GM18511 (cell line): ENCODE data around the gene PPP1R3G.
"Not testable (repeated sequence)": the region's sequence is repeated elsewhere in the genome, so short reads cannot be mapped to it uniquely, and the experiment has no call there.

Experiments
- ATAC-seq: cut with Tn5 transposase; IDR thresholded peaks from one replicate; pipeline ENCODE4 v1.9.1; 2021; ENCODE audit warnings: mild to moderate bottlenecking, moderate library complexity; ENCODE audit not compliant: unreplicated experiment

PPP1R3G gene

DNA sequence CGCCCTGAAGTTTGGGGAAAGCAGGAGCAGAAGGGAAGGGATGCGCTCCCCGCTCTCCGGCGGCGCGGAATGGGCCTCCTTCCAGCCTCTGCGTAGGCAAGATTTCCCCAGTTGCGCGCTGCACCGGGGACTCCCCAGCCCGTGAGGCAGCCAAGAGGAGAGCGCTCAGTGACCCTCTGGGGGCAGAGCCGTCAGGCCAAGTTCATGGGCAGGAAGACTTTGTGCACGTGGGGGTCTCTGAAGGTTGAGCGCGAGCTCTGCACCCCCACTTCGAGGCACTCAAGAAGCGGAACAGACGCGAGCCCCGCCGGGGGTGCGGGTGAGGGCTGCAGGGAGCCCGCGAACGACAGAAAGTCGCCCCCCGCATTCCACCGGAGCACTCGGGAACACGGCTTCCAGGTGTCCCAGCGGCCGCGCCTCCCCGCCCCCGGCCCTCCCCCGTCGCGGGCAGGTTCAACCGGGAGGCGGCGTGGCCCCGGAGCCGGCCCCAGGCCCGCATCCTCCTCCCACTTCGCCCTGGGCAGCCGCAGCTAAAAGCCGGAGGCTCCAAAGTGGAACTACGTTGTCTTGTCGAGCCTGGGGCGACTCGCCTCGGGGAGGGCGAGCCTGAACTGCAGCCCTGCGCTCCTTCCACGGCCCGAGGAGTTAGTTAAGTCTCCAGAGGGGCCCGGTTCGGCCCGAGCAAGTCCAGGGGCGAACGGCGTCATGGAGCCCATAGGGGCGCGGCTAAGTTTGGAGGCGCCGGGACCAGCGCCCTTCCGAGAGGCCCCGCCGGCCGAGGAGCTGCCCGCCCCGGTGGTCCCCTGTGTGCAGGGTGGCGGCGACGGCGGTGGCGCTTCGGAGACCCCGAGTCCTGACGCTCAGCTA lies at the start of gene PPP1R3G:
Gene PPP1R3G, plus strand, starts transcription at position 561 of the 867 bp plus-strand sequence. Its CDS starts 145 bp downstream, at position 706.
- peak; percentile 61 for ATAC-seq

DNA sequence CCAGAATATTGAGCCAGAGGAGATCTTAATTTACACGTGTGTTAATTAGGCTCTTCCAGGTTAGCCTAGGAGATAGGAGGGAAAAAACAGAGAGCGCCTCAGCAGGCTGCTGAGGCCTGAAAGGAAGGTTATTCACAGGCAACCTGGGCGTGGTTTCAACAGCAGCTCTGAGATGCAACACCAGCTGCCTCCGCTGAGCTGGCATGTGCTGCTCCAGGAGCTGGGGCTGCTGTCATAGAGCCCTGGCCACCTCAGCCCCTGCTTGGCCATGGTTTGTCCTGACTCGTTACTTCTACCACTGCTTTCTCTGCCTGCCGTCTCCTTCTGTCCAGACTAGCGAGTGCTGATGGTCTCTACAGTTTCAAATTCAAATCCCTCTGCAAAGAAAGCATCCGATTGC lies 48.9 kb upstream of the PPP1R3G start:
- no peak for ATAC-seq

DNA sequence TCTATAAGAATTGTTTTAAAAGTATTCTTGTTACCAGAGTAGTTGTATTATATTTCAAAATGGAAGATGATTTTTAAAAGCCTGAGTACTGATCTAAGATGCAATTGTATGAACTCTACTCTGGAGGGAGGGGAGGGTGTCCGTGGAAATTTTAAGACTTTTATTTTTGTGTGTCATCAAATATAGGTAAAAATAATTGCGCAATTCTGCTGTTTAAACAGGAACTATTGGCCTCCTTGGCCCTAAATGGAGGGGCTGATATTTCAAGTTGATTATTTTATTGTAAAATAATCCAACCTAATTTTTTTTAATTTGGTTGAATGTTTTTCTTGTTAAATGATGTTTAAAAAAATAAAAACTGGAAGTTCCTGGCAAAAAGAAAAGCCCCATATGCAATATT lies 43.2 kb upstream of the PPP1R3G start:
- no peak for ATAC-seq

DNA sequence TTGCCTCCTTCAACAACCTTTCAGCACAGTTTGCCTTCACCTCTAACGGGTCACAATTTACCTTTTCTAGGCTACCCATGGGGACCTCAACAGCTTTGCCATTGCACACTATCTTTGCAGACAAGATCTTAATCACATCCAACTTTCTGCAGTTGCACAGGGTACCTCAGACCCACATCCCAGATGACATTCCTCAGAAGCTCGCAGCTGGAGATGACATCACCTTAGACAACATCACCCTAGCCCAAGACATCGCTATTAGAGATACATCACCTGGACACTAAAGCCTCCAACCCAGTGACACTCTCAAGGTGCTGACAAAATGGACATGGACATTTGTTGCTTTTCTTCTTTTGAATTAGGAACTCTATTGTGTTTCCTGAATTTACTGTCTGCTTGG lies 42.7 kb upstream of the PPP1R3G start:
- ATAC-seq: no peak

DNA sequence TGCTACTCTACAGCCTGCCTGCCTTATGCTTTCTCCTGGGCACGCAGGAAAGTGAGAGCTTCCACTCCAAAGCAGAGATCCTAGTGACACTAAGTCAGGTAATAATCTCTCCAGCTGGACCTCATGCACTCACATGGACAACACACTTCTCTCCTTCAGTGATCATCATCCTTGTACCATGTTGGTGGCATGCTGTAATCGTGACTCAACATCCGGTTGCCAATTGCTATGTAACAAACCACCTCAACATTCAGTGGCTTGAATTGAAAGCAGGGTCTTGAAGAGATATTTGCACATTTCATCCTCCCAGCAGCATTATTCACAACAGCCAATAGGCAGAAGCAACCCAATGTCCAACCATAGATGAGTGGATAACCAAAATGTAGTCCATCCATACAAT lies 40.3 kb upstream of the PPP1R3G start:
- ATAC-seq: no peak

DNA sequence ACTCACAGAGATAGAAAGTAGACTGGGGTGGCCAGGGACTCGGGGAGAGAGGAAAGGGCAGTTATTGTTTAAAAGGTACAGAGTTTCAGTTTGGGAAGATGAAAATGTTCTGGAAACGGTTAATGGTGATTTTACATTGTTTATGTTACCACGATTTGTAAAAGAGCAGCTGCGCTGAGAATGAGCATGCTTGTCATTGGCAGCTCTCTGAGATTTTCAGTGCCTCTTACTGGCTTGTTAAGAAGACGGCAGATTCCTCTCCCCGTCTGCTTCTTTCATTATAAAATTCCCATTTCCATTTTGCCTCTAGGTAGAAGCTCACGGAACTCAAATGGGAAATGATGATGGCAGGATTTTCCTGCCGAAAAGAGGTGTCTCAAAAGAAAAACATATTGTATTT lies 39.7 kb upstream of the PPP1R3G start:
- no peak for ATAC-seq

DNA sequence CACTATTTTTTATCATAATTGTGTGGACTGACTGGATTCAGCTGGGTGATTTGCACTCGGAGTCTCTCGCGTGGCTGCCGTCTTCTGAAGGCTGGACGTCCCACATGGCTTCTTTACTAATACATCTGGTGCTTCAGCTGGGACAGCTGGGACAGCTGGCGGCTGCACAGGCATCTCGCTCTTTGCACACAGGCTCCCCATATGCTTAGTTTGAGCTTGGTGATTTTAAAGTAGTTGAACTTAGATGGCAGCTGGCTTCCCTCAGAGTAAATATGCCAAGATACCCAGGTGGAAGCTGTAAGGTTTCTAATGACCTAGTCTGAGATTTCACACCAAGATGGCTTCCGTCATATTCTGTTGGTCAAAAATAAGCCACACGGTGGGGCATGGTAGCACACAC lies 38.7 kb upstream of the PPP1R3G start:
- ATAC-seq: no peak

DNA sequence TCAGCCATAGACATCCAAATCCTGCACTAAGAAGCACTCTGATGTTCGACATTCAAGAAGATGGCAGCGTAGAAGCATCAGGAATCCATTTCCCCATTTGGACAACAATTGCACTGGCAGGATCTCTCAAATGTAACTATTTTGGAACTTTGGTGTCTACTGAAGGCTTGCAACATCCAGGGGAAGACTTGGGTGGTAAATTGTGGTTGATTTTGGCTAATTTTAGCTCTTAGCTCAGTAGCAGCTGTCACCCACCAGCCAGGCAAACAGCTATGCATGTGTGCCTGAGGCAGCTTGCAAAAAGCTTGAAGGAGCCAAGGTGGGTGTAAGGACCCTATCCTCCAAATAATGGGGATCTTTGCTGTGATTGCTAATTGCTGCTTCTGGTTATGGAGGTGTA lies 35.1 kb upstream of the PPP1R3G start:
- no peak for ATAC-seq

DNA sequence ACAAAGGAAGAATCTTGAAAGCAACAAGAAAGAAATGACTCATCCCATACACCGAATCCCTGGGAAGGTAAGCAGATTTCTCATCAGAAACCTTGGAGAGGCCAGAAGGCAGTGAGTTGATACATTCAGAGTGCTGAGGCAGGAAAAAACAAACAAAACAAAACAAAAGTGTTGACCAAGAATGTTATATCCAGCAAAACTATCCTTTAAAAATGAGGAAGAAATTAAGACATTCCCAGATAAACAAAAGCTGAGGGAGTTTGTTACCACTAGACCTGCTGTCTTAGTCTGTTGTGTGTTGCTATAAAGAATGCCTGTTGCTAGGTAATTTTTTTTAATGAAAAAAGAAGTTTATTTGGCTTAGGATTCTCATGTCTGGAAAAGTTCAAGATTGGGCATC lies 33.7 kb upstream of the PPP1R3G start:
- ATAC-seq: no peak

DNA sequence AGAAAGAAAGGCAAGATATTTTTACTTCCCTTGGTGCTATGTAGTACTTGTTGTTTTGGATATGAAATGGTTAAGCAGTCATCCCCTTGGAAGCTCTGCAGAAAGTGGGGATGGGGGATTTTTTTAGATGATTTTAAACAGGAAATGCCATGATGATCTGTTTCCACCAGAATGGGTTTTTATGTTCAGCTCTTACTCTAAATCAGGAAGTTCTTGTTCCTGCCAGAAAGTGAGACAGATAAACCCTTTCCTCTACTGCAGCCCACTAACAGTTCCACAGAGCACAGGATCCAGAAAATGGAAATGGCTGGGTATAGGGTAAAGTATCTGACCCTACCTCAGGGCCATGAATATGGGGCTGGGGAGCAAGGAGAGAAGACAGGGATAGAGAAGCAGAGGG lies 32.1 kb upstream of the PPP1R3G start:
- ATAC-seq: no peak

DNA sequence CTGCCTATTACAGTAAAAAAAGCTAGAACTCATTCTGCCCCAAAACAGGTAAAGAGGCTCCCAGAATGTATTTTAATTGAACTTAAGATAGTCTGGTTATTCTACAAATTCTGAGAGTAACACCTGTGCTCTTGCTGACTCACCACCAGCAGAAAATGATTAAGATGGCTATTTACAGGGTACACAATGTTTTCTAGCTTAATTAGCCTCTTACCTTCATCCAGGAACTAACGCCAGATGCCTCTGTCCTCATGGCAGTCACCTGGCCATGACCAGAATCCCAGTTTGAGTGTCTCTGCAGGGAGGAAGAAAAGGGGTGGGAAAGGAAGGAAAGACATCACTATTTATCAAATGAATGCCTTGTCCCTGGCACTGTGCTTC lies 31.3 kb upstream of the PPP1R3G start:
- no peak for ATAC-seq

DNA sequence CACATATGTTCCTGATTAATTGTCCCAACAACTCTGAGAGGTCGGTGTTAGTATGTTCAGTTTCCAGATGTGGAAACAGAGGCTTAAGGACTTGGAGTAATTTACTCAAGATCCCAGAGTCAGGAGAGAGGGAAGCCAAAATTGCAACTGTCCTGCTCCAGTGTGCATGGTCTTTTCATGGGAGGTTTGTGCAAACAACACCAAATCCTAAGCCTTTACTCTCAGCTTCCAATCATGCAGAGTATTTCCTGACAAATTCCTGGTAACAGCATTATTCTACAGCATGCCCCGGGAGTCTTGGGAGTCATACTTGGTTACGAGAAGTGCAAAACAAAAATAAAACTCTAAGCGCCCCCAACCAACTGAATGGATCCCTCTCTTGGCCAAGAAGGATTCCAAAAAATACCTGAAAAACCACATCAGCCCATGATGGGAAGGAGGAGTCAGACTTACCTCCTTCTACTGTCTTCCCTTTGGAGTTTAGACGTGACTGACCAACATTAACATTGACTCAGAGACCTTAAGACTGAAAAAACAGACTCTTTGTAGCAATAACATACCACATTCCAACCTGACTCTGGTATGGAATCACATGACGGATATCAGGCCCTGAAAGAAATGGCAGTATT lies 30.8 kb upstream of the PPP1R3G start:
- ATAC-seq: no peak

DNA sequence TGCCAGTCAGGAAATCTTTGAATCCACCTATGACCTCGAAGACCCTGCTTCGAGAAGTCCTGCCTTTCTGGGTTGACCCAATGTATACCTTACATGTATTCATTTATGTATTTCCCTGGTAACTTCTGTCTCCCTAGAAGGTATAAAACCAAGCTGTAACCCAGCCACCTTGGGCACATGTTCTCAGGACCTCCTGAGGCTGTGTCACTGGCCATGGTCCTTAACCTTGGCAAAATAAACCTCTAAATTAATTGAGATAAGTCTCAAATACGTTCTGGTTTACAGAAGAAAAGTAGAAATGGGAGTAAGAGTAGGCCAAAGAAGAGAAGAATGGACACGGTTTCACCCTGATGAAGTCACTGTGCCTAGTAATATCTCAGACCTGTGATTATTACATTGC lies 30.0 kb upstream of the PPP1R3G start:
- ATAC-seq: no peak

DNA sequence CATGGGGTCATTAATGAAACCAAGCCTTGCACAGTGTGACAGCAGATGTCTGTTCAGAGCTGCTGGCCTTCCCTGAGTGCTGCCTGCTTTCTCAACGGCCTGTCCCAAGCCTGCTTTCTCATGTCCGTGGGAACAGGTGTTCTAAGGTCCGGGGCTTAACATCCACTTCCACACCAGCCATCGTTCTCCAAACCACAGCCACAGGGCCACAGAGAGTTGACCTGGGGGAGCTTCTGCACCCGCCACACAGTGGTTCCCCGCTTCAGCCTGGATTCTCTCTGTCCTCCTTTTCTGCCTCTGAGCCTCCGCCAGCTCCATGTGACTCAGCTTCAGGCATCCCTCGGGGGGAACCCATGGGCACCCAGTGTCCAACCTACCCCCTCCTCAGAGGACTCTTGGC lies 26.9 kb upstream of the PPP1R3G start:
- no peak for ATAC-seq

DNA sequence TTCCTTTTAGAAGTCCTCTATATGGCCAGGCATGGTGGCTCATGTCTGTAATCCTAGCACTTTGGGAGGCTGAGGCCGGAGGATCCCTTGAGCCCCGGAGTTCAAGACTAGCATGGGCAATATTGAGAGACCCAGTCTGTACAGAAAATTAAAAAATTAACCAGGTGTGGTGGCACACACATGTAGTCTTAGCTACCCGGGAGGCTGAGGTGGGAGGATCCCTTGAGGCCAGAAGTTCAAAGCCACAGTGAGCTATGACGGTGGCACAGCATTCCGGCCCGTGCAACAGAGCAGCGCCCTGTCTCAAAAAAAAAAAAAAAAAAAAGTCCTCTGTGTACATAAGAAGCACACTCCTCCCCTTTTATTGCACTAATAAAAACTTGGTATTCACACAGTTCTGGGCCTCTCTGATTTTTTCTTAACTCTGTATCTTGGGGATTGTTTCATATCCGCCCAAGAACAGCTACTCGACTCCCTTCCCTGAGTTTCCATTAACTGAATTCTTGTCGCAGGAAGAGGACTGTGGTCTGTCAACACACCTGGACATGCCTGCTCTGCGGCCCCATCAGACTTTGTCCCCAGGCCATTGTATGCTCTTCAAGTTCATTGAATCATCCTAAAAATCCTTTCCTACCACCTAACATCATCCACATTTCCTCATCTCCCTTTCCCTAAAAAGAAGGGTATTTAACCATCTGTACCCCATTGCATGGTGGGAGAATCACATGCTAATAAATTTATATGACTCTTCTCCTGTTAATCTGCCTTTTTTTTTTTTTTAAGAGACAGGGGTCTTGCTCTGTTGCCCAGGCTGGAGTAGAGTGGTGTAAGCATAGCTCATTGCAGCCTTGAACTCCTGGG lies 25.9 kb upstream of the PPP1R3G start:
- ATAC-seq: no peak

DNA sequence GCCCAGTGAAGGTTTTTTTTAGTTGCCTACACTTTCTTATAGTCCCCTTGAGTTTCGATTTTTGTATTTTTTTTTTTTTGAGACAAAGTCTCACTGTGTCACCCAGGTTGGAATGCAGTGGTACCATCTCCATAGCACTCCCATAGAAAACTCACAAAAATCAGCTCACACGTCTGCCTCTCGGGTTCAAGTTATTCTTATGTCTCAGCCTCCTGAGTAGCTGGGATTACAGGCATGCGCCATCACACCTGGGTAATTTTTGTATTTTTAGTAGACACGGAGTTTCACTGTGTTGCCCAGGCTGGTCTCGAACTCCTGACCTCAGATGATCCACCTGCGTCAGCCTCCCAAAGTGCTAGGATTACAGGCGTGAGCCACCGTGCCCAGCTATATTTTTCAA lies 24.7 kb upstream of the PPP1R3G start:
- ATAC-seq: not testable (repeated sequence)

DNA sequence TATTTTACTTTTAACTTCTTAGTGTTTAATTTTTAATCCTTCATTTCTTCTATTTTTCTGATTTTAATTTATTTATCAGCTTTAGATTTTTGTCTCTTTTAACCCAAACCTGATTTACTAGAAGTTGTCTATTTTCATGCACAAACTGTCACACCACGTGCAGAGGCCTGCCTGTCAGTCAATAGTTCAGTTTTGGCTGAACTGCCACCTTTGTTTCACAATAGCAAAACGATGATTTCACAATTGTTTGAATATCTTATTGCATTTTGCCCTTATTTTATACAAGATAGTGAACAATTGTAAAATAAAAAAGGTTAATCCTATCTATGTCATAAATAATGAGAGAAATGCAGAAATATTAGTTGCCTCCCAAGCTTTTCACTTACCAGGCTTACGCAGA lies 24.0 kb upstream of the PPP1R3G start:
- no peak for ATAC-seq

DNA sequence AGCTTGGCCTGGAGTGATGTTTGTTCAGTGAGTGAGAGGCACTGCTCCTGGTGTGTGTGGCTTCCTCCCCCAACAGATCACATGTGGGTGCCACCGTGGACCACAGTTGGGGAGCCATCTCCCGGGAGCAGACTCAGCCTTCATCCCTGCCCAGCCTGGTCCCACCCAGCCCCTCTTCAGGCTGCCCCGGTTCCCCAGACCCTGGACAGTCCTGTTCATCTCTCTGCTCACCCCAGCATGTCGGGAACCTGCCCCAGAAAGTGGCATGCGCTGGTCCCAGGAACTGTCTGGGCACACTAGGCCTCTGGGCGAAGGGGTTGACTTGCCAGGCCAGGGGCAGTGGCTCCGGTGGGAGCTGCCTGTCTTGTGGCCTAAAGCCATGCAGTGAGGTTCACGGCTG lies 21.5 kb upstream of the PPP1R3G start:
- ATAC-seq: no peak

DNA sequence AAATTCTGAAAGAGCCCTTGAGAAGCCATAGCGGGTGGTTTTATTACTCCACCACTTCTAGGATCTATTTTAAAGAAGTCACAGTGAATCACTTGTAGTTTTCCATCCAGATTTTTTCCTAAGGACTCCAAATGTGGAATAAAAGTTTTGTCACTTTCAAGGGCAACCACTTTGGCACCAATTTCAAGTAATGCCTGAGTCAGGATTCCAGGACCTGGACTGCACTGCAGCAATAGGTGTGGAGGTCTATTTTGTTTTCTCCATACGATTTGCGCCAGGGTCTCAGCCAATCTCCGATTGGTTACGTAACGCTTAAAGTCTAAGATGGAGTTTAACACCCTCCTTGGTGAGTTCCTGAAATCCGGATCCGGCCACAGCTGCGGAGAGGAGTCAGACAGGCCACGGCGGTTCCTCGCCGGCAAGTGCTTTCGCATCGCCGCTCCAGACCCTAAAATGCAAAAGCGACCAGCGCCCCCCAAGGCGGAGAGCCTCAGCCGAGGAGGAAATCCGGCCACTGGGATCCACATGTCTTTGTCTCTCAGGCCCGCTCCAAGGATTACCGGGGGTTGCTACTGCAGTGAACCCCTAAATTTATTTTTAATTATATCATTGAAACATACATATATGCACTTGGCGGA lies 18.6 kb upstream of the PPP1R3G start:
- no peak for ATAC-seq

DNA sequence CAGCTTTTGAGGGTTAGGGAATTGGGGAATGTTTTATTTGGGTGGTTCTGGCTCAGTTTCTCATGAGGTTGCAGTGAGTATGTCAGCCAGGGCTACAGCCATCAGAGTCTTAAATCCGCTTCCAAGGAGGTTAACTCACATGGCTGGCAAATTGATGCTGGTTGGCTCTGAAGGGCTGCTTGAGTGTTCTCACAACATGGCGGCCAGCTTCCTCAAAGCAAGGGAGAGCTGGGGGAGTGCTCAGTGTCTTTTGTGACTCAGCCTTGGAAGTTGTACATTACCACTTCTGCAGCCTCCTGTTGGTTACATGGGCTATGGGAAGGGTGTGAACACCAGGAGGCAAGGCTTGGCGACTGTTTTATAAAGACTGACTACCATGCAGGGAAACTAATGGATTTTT lies 17.8 kb upstream of the PPP1R3G start:
- ATAC-seq: no peak

DNA sequence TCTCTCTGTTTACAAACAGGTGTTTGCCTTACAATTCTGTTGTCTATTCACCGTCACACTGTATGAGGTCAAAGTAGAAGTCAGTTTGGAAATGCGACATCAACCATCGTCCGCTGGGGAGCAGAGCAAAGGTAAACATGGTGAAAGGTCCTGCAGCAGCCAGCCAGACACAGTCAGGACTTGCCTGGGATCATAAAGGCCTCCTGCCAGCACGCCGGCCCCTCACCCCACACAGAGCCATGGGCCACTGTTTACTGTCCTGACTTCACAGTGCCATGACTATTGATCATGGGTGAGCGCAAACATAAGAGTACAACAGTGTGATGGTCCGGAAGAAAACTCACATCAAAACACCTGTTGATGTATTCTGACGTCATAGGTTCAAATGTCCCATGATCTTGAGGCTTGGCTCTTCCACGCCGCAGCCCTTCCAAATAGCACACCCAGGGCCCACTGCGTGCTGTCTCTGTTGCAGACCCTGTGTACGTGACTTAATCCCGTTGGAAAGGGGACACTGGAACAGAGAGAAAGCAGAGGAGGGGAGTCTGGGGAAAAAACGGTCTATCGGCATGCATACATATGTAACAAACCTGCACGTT lies 16.9 kb upstream of the PPP1R3G start:
- no peak for ATAC-seq
